Fibroblast of gingiva (primary cell): ENCODE results near the gene GPR21.
A peak's percentile ranks its signal among the peaks of the same experiment; 100 is the strongest.

ENCODE experiments used
- DNase-seq: peaks from one replicate; pipeline ENCODE4 v3.0.0-alpha.2; 2011; ENCODE audit warnings: low read depth

Gene GPR21

GRCh38 chr9:123063896-123064295 is 30.4 kb downstream of the GPR21 start:
- DNase-seq, result no peak

GRCh38 chr9:123064716-123065115 is 31.2 kb downstream of the GPR21 start:
- DNase-seq, result no peak

- no peak for DNase-seq
Observed at GRCh38 chr9:123065196-123065595, 31.7 kb downstream of the GPR21 start.

GRCh38 chr9:123067136-123067535 is 33.7 kb downstream of the GPR21 start:
- DNase-seq, result no peak

GRCh38 chr9:123069010-123069481 is 35.6 kb downstream of the GPR21 start:
- DNase-seq, result peak; percentile 87

GRCh38 chr9:123070198-123070597 is 36.7 kb downstream of the GPR21 start:
- no peak for DNase-seq

- no peak for DNase-seq
Observed at GRCh38 chr9:123072407-123072995, 39.0 kb downstream of the GPR21 start.

GRCh38 chr9:123073441-123073840 is 40.0 kb downstream of the GPR21 start:
- DNase-seq, result no peak

GRCh38 chr9:123073991-123074422 is 40.5 kb downstream of the GPR21 start:
- peak; percentile 50 for DNase-seq

- no peak for DNase-seq
Observed at GRCh38 chr9:123074628-123075027, 41.2 kb downstream of the GPR21 start.

GRCh38 chr9:123080444-123080843 is 47.0 kb downstream of the GPR21 start:
- no peak for DNase-seq

GRCh38 chr9:123081824-123082223 is 48.4 kb downstream of the GPR21 start:
- DNase-seq, result peak; percentile 30

GRCh38 chr9:123083680-123084079 is 50.2 kb downstream of the GPR21 start:
- no peak for DNase-seq

- DNase-seq, result no peak
Observed at GRCh38 chr9:123084256-123084655, 50.8 kb downstream of the GPR21 start.
